Natural killer cell (primary cell): ENCODE data around the gene GABRP. TPM values are rescaled to one million over a fixed set of nuclear protein-coding genes. Genes with fewer than 3 reads are reported as not detected.

Source experiments
- ATAC-seq, 3 donors: fragments of 150-1000 bp in 2 of 3; fragments of 200-7000 bp in 1 of 3; cut with Tn5 transposase; 1 replicate in 1 of 3; 2 replicates in 2 of 3; pipeline ENCODE4 v1.10.0; 2021; ENCODE audit warnings: mild to moderate bottlenecking in 2 of 3, moderate library complexity in 2 of 3
- DNase-seq, 2 donors: peaks; one replicate each; pipeline versions ENCODE4 v3.0.0 to v3.0.0-alpha.2; 2013 to 2021; ENCODE audit warnings: mixed read lengths in 1 of 2
- H3K27ac ChIP-seq: one replicate; pipeline ENCODE4 v1.5.1; 2013; ENCODE audit warnings: mild to moderate bottlenecking, low read length
- H3K27me3 ChIP-seq: one replicate; pipeline ENCODE4 v1.6.1; 2013; ENCODE audit warnings: low read length; ENCODE audit not compliant: control insufficient read depth, insufficient read depth
- H3K36me3 ChIP-seq: one replicate; pipeline ENCODE4 v1.6.1; 2013; ENCODE audit warnings: low read length; ENCODE audit not compliant: control insufficient read depth, insufficient read depth
- H3K4me1 ChIP-seq: one replicate; pipeline ENCODE4 v1.6.1; 2013; ENCODE audit warnings: low read length; ENCODE audit not compliant: control insufficient read depth, insufficient read depth
- H3K4me3 ChIP-seq: one replicate; pipeline ENCODE4 v1.5.1; 2013; ENCODE audit warnings: low read length
- H3K9me3 ChIP-seq: one replicate; pipeline ENCODE4 v1.6.1; 2013; ENCODE audit warnings: low read length; ENCODE audit not compliant: control insufficient read depth, insufficient read depth
- H3K27ac Mint-ChIP-seq, 2 donors: one replicate each; pipeline ENCODE4 v1.8.0; 2022; ENCODE audit warnings: mild to moderate bottlenecking in 2 of 2, mixed read lengths in 2 of 2, moderate library complexity in 1 of 2
- H3K27me3 Mint-ChIP-seq, 2 donors: one replicate each; pipeline ENCODE4 v1.8.0; 2022; ENCODE audit warnings: low read depth in 2 of 2, mixed read lengths in 2 of 2
- H3K36me3 Mint-ChIP-seq: one replicate; pipeline ENCODE4 v1.8.0; 2022; ENCODE audit warnings: mixed read lengths
- H3K4me1 Mint-ChIP-seq, 2 donors: one replicate each; pipeline ENCODE4 v1.8.0; 2022; ENCODE audit warnings: mixed read lengths in 2 of 2
- H3K4me3 Mint-ChIP-seq: one replicate; pipeline ENCODE4 v1.8.0; 2022; ENCODE audit warnings: mild to moderate bottlenecking, moderate library complexity, mixed read lengths
- H3K9me3 Mint-ChIP-seq, 2 donors: one replicate each; pipeline ENCODE4 v1.8.0; 2022; ENCODE audit warnings: mixed read lengths in 2 of 2
- CTCF ChIP-seq: fragments of 200-600 bp; IDR thresholded peaks from one replicate; pipeline ENCODE4 v1.8.0; 2022; ENCODE audit warnings: antibody characterized with exemption
- WGBS: methylation state at CpG from one replicate; pipeline ENCODE4 v1.1.7; 2013; ENCODE audit warnings: missing lambda C conversion rate; ENCODE audit not compliant: insufficient coverage; 5-methylcytosine and 5-hydroxymethylcytosine counted together
- intact Hi-C: fragments of 100-400 bp; cut with micrococcal nuclease; formaldehyde crosslinking; loops from one replicate; pipeline ENCODE4 v1.14.2; 2022
- total RNA-seq, 4 donors: library from RNA; stranded (reverse); fragments of 120-200 nt in 1 of 4; gene quantifications; one replicate each; pipeline versions ENCODE4 v1.2.3 to v1.2.4, GENCODE V29; 2013 to 2022

GABRP gene
- total RNA-seq, 3 donors from 2014 or later (not counting 1 experiment from before 2014, with no cell fraction given): not detected

GRCh38 chr5:170745481-170746071 is 37.9 kb upstream of the GABRP start:
- H3K27ac ChIP-seq: no peak overlapping the region

GRCh38 chr5:170746075-170746960 is 37.2 kb upstream of the GABRP start:
- Histone ChIP-seq H3K27ac (no peak overlapping the region), H3K4me1 (peaks cover 7% of the 10 kb centered on the region), H3K36me3 (no peaks in the 10 kb centered on the region), H3K4me3 (no peak overlapping the region), H3K27me3 (peaks cover 2% of the 10 kb centered on the region), H3K9me3 (no peaks in the 10 kb centered on the region)
- ATAC-seq: no peak
- H3K36me3 Mint-ChIP-seq: no peaks in the 10 kb centered on the region
- H3K4me3 Mint-ChIP-seq: no peak overlapping the region
- intact Hi-C loops: no loop called here
- no peak for TF ChIP-seq CTCF
- 73% methylated on average over 14 of the region's 14 CpGs for WGBS
- H3K9me3 Mint-ChIP-seq: no peaks in the 10 kb centered on the region
- no peak overlapping the region for H3K27ac Mint-ChIP-seq
- DNase-seq: no peak
- H3K27me3 Mint-ChIP-seq: peaks cover 14 to 29% of the 10 kb centered on the region in 2 donors
- peaks cover 0 to 6% of the 10 kb centered on the region in 2 donors for H3K4me1 Mint-ChIP-seq

More at GRCh38 chr5:170745481-170746071, 37.9 kb upstream of the GABRP start:
- Mint-ChIP-seq H3K27me3 (peaks cover 14 to 29% of the 10 kb centered on the region in 2 donors), H3K4me1 (peaks cover 0 to 6% of the 10 kb centered on the region in 2 donors), H3K27ac (no peak overlapping the region), H3K9me3 (no peaks in the 10 kb centered on the region), H3K36me3 (no peaks in the 10 kb centered on the region), H3K4me3 (no peak overlapping the region)
- Histone ChIP-seq H3K4me1 (peaks cover 7% of the 10 kb centered on the region), H3K27me3 (peaks cover 2% of the 10 kb centered on the region), H3K36me3 (no peaks in the 10 kb centered on the region), H3K9me3 (no peaks in the 10 kb centered on the region), H3K4me3 (no peak overlapping the region)
- DNase-seq (no peak), ATAC-seq (no peak)
- 51% methylated on average over 12 of the region's 12 CpGs for WGBS
- no peak for TF ChIP-seq CTCF
- intact Hi-C loops: no loop called here

GRCh38 chr5:170746961-170747340 is 36.6 kb upstream of the GABRP start:
- 88% methylated on average over 11 of the region's 11 CpGs for WGBS
- Mint-ChIP-seq H3K9me3 (no peaks in the 10 kb centered on the region), H3K27ac (no peak overlapping the region), H3K36me3 (no peaks in the 10 kb centered on the region), H3K27me3 (peaks cover 14 to 24% of the 10 kb centered on the region in 2 donors), H3K4me3 (no peak overlapping the region), H3K4me1 (peaks cover 0 to 6% of the 10 kb centered on the region in 2 donors)
- Histone ChIP-seq H3K36me3 (no peaks in the 10 kb centered on the region), H3K27ac (no peak overlapping the region), H3K27me3 (peaks cover 2% of the 10 kb centered on the region), H3K4me1 (peaks cover 7% of the 10 kb centered on the region), H3K9me3 (no peaks in the 10 kb centered on the region), H3K4me3 (no peak overlapping the region)
- ATAC-seq (no peak), DNase-seq (no peak)
- intact Hi-C loops: no loop called here
- TF ChIP-seq CTCF: no peak
